ENCODE data around the gene CTBP2. TPM values are rescaled to one million over a fixed set of nuclear protein-coding genes. Genes with fewer than 3 reads are reported as not detected.

CTBP2 gene
- total RNA-seq, 3 donors from 2014 or later: 53.1 to 91.2 (median 65.9) TPM

- DNase-seq (ENCODE audit: low spot score in 2 of 2): no peak
- no peak for TF ChIP-seq CTCF (IDR thresholded peaks at IDR 0.05)
- no peak for TF ChIP-seq POLR2AphosphoS5 (IDR thresholded peaks at IDR 0.05)
- no peak for TF ChIP-seq POLR2A (IDR thresholded peaks at IDR 0.05)
- H3K4me3 ChIP-seq: no peak overlapping the region
- no peaks in the 10 kb centered on the region for H3K4me1 ChIP-seq
- intact Hi-C loops (cut with DNase I; ENCODE audit: low total_unique reads): no loop called here
- H3K9me3 ChIP-seq: no peaks in the 10 kb centered on the region
- H3K27me3 ChIP-seq: no peaks in the 10 kb centered on the region
- no peaks in the 10 kb centered on the region for H3K36me3 ChIP-seq
- peak overlapping the region in 1 of 2 donors; percentile 5 for H3K27ac ChIP-seq
Observed at GRCh38 chr10:125107166-125107949, 53.0 kb downstream of the CTBP2 start.

- intact Hi-C loops (cut with DNase I; ENCODE audit: low total_unique reads): no loop called here
- DNase-seq (ENCODE audit: low spot score in 2 of 2): no peak
- Histone ChIP-seq H3K4me3 (no peak overlapping the region), H3K36me3 (no peaks in the 10 kb centered on the region), H3K27ac (peak overlapping the region in 1 of 2 donors; percentile 5), H3K9me3 (no peaks in the 10 kb centered on the region), H3K27me3 (no peaks in the 10 kb centered on the region), H3K4me1 (no peaks in the 10 kb centered on the region)
- no peak for TF ChIP-seq POLR2AphosphoS5 (IDR thresholded peaks at IDR 0.05)
Observed at GRCh38 chr10:125106586-125106985, 53.8 kb downstream of the CTBP2 start.

- no peaks in the 10 kb centered on the region for H3K27me3 ChIP-seq
- intact Hi-C loops (cut with DNase I; ENCODE audit: low total_unique reads): no loop called here
- no peaks in the 10 kb centered on the region for H3K36me3 ChIP-seq
- no peak overlapping the region for H3K27ac ChIP-seq
- H3K4me1 ChIP-seq: no peaks in the 10 kb centered on the region
- TF ChIP-seq POLR2A (IDR thresholded peaks at IDR 0.05) (no peak), POLR2AphosphoS5 (IDR thresholded peaks at IDR 0.05) (no peak), CTCF (IDR thresholded peaks at IDR 0.05) (no peak)
- H3K9me3 ChIP-seq: no peaks in the 10 kb centered on the region
- H3K4me3 ChIP-seq: no peak overlapping the region
- DNase-seq (ENCODE audit: low spot score in 2 of 2): no peak
Observed at GRCh38 chr10:125105706-125106255, 54.6 kb downstream of the CTBP2 start.

- TF ChIP-seq POLR2AphosphoS5 (IDR thresholded peaks at IDR 0.05) (no peak), POLR2A (IDR thresholded peaks at IDR 0.05) (no peak)
- Histone ChIP-seq H3K4me3 (no peak overlapping the region), H3K4me1 (no peaks in the 10 kb centered on the region), H3K27ac (no peak overlapping the region), H3K36me3 (no peaks in the 10 kb centered on the region), H3K27me3 (no peaks in the 10 kb centered on the region), H3K9me3 (no peaks in the 10 kb centered on the region)
- intact Hi-C loops (cut with DNase I; ENCODE audit: low total_unique reads): no loop called here
- DNase-seq (ENCODE audit: low spot score in 2 of 2): no peak
Observed at GRCh38 chr10:125105155-125105554, 55.2 kb downstream of the CTBP2 start.

GRCh38 chr10:125104559-125104958 lies 55.8 kb downstream of the CTBP2 start:
- Histone ChIP-seq H3K4me3 (no peak overlapping the region), H3K36me3 (no peaks in the 10 kb centered on the region), H3K4me1 (no peaks in the 10 kb centered on the region), H3K27ac (no peak overlapping the region), H3K27me3 (no peaks in the 10 kb centered on the region), H3K9me3 (no peaks in the 10 kb centered on the region)
- no peak for TF ChIP-seq CTCF (IDR thresholded peaks at IDR 0.05)
- TF ChIP-seq POLR2AphosphoS5 (IDR thresholded peaks at IDR 0.05): no peak
- no peak for TF ChIP-seq POLR2A (IDR thresholded peaks at IDR 0.05)
- no peak for DNase-seq (ENCODE audit: low spot score in 2 of 2)
- intact Hi-C loops (cut with DNase I; ENCODE audit: low total_unique reads): no loop called here

GRCh38 chr10:125103924-125104323 lies 56.4 kb downstream of the CTBP2 start:
- no peak for DNase-seq (ENCODE audit: low spot score in 2 of 2)
- Histone ChIP-seq H3K4me3 (no peak overlapping the region), H3K27ac (no peak overlapping the region), H3K36me3 (no peaks in the 10 kb centered on the region), H3K9me3 (no peaks in the 10 kb centered on the region), H3K4me1 (no peaks in the 10 kb centered on the region), H3K27me3 (no peaks in the 10 kb centered on the region)
- intact Hi-C loops (cut with DNase I; ENCODE audit: low total_unique reads): no loop called here
- no peak for TF ChIP-seq POLR2A (IDR thresholded peaks at IDR 0.05)

Measured in breast epithelium (tissue), 4 donors.